Activated CD8-positive, alpha-beta memory T cell treated with anti-CD3 and anti-CD28 coated beads, Interleukin-2, amount 10 ng/mL, durations not matched to agents 7 days and 5 days (primary cell): ENCODE data around the gene GPR55. TPM values are rescaled to one million over a fixed set of nuclear protein-coding genes. Genes with fewer than 3 reads are reported as not detected.

Experiments used
- ATAC-seq: fragments of 150-1000 bp; cut with Tn5 transposase; one replicate; pipeline ENCODE4 v1.10.0; 2021; ENCODE audit warnings: moderate library complexity
- CTCF ChIA-PET: fragments of 350-600 bp; sonication (Branson Sonifier 250); formaldehyde crosslinking; loops from one replicate; lab custom pipeline; 2021; ENCODE audit warnings: antibody characterized with exemption; lab: Charles Lee
- DNase-seq: peaks from one replicate; pipeline ENCODE4 v3.0.0-alpha.2; 2020
- H3K27ac Mint-ChIP-seq: one replicate; pipeline ENCODE4 v1.8.0; 2021; ENCODE audit warnings: mild to moderate bottlenecking, mixed read lengths
- H3K27me3 Mint-ChIP-seq: one replicate; pipeline ENCODE4 v1.8.0; 2021; ENCODE audit warnings: mixed read lengths
- H3K36me3 Mint-ChIP-seq: one replicate; pipeline ENCODE4 v1.8.0; 2021; ENCODE audit warnings: mild to moderate bottlenecking, mixed read lengths
- H3K4me1 Mint-ChIP-seq: one replicate; pipeline ENCODE4 v1.8.0; 2021; ENCODE audit warnings: mixed read lengths
- H3K4me3 Mint-ChIP-seq: one replicate; pipeline ENCODE4 v1.8.0; 2021; ENCODE audit warnings: mild to moderate bottlenecking, moderate library complexity, mixed read lengths
- H3K9me3 Mint-ChIP-seq: one replicate; pipeline ENCODE4 v1.8.0; 2022; ENCODE audit warnings: low read depth, mixed read lengths
- total RNA-seq, 2 experiments: library from RNA; stranded (reverse); gene quantifications; one replicate each; pipeline ENCODE4 v1.2.3, GENCODE V29; 2021

The GPR55 gene
- total RNA-seq, 2 experiments from 2014 or later, result 42.1 to 58.8 TPM

- DNase-seq (peak; percentile 37), ATAC-seq (no peak)
- Mint-ChIP-seq H3K36me3 (peaks cover under 1% of the 10 kb centered on the region), H3K9me3 (no peaks in the 10 kb centered on the region), H3K4me1 (peaks cover 49% of the 10 kb centered on the region), H3K27ac (no peak overlapping the region), H3K4me3 (no peak overlapping the region), H3K27me3 (peaks cover 11% of the 10 kb centered on the region)
- CTCF ChIA-PET, result interaction anchor here (1.3 kb wide), 1 partner anchor 23 kb away, joined by 3 read pairs; no protein-coding TSS in a partner anchor
These were observed 3.8 kb upstream of the GPR55 start for GRCh38 chr2:230928701-230929380.

GRCh38 chr2:230927711-230928341 lies 2.8 kb upstream of the GPR55 start:
- ATAC-seq (no peak), DNase-seq (peak; percentile 38)
- H3K27ac Mint-ChIP-seq, result peak overlapping the region; percentile 29
- H3K9me3 Mint-ChIP-seq, result no peaks in the 10 kb centered on the region
- peaks cover 16% of the 10 kb centered on the region for H3K27me3 Mint-ChIP-seq
- H3K4me1 Mint-ChIP-seq, result peaks cover 57% of the 10 kb centered on the region
- H3K4me3 Mint-ChIP-seq, result no peak overlapping the region
- CTCF ChIA-PET, result interaction anchor here (0.9 to 8.8 kb wide), 7 partner anchors 15 to 77 kb away, joined by 3 to 190 read pairs (median 5); no protein-coding TSS in a partner anchor
- H3K36me3 Mint-ChIP-seq, result peaks cover 2% of the 10 kb centered on the region

GRCh38 chr2:230925879-230926765 lies 1.1 kb upstream of the GPR55 start:
- ATAC-seq (peak; percentile 29), DNase-seq (peak; percentile 61)
- CTCF ChIA-PET, result interaction anchor here (0.7 to 8.8 kb wide), 11 partner anchors 12 to 127 kb away, joined by 3 to 190 read pairs (median 5); no protein-coding TSS in a partner anchor
- Mint-ChIP-seq H3K27ac (peak overlapping the region; percentile 96), H3K27me3 (peaks cover 10% of the 10 kb centered on the region), H3K9me3 (no peaks in the 10 kb centered on the region), H3K4me3 (peak overlapping the region; percentile 83), H3K4me1 (peaks cover 59% of the 10 kb centered on the region), H3K36me3 (peaks cover 2% of the 10 kb centered on the region)

- Mint-ChIP-seq H3K4me1 (peaks cover 58% of the 10 kb centered on the region), H3K36me3 (peaks cover 2% of the 10 kb centered on the region), H3K4me3 (peak overlapping the region; percentile 83), H3K27ac (peak overlapping the region; percentile 96), H3K27me3 (peaks cover 10% of the 10 kb centered on the region), H3K9me3 (no peaks in the 10 kb centered on the region)
- ATAC-seq, result peak; percentile 13
- CTCF ChIA-PET, result interaction anchor here (0.7 to 8.8 kb wide), 17 partner anchors 8 to 128 kb away, joined by 3 to 190 read pairs (median 5); no protein-coding TSS in a partner anchor
- no peak for DNase-seq
These were observed 419 bp upstream of the GPR55 start for GRCh38 chr2:230925443-230925878.

- peaks cover 2% of the 10 kb centered on the region for H3K36me3 Mint-ChIP-seq
- no peaks in the 10 kb centered on the region for H3K9me3 Mint-ChIP-seq
- peaks cover 62% of the 10 kb centered on the region for H3K4me1 Mint-ChIP-seq
- peak overlapping the region; percentile 83 for H3K4me3 Mint-ChIP-seq
- peak overlapping the region; percentile 96 for H3K27ac Mint-ChIP-seq
- peaks cover 9% of the 10 kb centered on the region for H3K27me3 Mint-ChIP-seq
- DNase-seq (no peak), ATAC-seq (peak; percentile 7)
- CTCF ChIA-PET, result interaction anchor here (0.7 to 8.8 kb wide), 30 partner anchors 9 to 129 kb away, joined by 3 to 190 read pairs (median 4); partner anchors contain the start of gene ITM2C
These were observed 961 bp downstream of the GPR55 start for GRCh38 chr2:230924092-230924469.

- H3K4me1 Mint-ChIP-seq, result peaks cover 67% of the 10 kb centered on the region
- CTCF ChIA-PET, result interaction anchor here (0.8 to 8.8 kb wide), 11 partner anchors 12 to 130 kb away, joined by 3 to 190 read pairs (median 10); no protein-coding TSS in a partner anchor
- H3K4me3 Mint-ChIP-seq, result peak overlapping the region; percentile 83
- peak overlapping the region; percentile 96 for H3K27ac Mint-ChIP-seq
- no peaks in the 10 kb centered on the region for H3K9me3 Mint-ChIP-seq
- DNase-seq (peak; percentile 75), ATAC-seq (no peak)
- H3K27me3 Mint-ChIP-seq, result peaks cover 14% of the 10 kb centered on the region
- H3K36me3 Mint-ChIP-seq, result peaks cover 2% of the 10 kb centered on the region
These were observed 1.9 kb downstream of the GPR55 start for GRCh38 chr2:230922951-230923717.

GRCh38 chr2:230921806-230922595 lies 3.0 kb downstream of the GPR55 start:
- Mint-ChIP-seq H3K4me3 (peak overlapping the region; percentile 83), H3K4me1 (peaks cover 63% of the 10 kb centered on the region), H3K27ac (peak overlapping the region; percentile 96), H3K9me3 (no peaks in the 10 kb centered on the region), H3K27me3 (peaks cover 16% of the 10 kb centered on the region), H3K36me3 (peaks cover 2% of the 10 kb centered on the region)
- peak; percentile 16 for ATAC-seq
- peak; percentile 62 for DNase-seq
- CTCF ChIA-PET, result interaction anchor here (0.8 to 8.8 kb wide), 3 partner anchors 63 to 131 kb away, joined by 3 to 190 read pairs (median 5); no protein-coding TSS in a partner anchor

- H3K4me3 Mint-ChIP-seq, result peak overlapping the region; percentile 83
- peaks cover 19% of the 10 kb centered on the region for H3K27me3 Mint-ChIP-seq
- peaks cover 65% of the 10 kb centered on the region for H3K4me1 Mint-ChIP-seq
- DNase-seq, result peak; percentile 56
- ATAC-seq, result no peak
- H3K27ac Mint-ChIP-seq, result peak overlapping the region; percentile 96
- peaks cover 7% of the 10 kb centered on the region for H3K36me3 Mint-ChIP-seq
- H3K9me3 Mint-ChIP-seq, result no peaks in the 10 kb centered on the region
- CTCF ChIA-PET, result interaction anchor here (0.9 to 8.8 kb wide), 3 partner anchors 18 to 65 kb away, joined by 3 to 190 read pairs (median 6); partner anchors contain the start of gene ITM2C
These were observed 4.9 kb downstream of the GPR55 start for GRCh38 chr2:230920167-230920566.

GRCh38 chr2:230919681-230920080 lies 5.4 kb downstream of the GPR55 start:
- Mint-ChIP-seq H3K4me3 (peak overlapping the region; percentile 83), H3K27me3 (peaks cover 19% of the 10 kb centered on the region), H3K9me3 (no peaks in the 10 kb centered on the region), H3K27ac (peak overlapping the region; percentile 96), H3K36me3 (peaks cover 8% of the 10 kb centered on the region), H3K4me1 (peaks cover 64% of the 10 kb centered on the region)
- CTCF ChIA-PET, result interaction anchor here (0.9 to 8.8 kb wide), 2 partner anchors 18 to 65 kb away, joined by 6 to 190 read pairs; no protein-coding TSS in a partner anchor
- DNase-seq (no peak), ATAC-seq (no peak)

- peak overlapping the region; percentile 70 for H3K4me3 Mint-ChIP-seq
- H3K36me3 Mint-ChIP-seq, result peaks cover 9% of the 10 kb centered on the region
- CTCF ChIA-PET, result interaction anchor here (2.2 kb wide), 1 partner anchor 68 kb away, joined by 10 read pairs; no protein-coding TSS in a partner anchor
- DNase-seq (no peak), ATAC-seq (no peak)
- H3K9me3 Mint-ChIP-seq, result no peaks in the 10 kb centered on the region
- peak overlapping the region; percentile 96 for H3K27ac Mint-ChIP-seq
- peaks cover 19% of the 10 kb centered on the region for H3K27me3 Mint-ChIP-seq
- H3K4me1 Mint-ChIP-seq, result peaks cover 63% of the 10 kb centered on the region
These were observed 5.8 kb downstream of the GPR55 start for GRCh38 chr2:230919240-230919639.

- Mint-ChIP-seq H3K4me3 (peak overlapping the region; percentile 65), H3K9me3 (no peaks in the 10 kb centered on the region), H3K27ac (peak overlapping the region; percentile 96), H3K36me3 (peaks cover 11% of the 10 kb centered on the region), H3K4me1 (peaks cover 52% of the 10 kb centered on the region), H3K27me3 (peaks cover 12% of the 10 kb centered on the region)
- CTCF ChIA-PET, result interaction anchor here (0.7 to 2.4 kb wide), 3 partner anchors 14 to 92 kb away, joined by 3 to 7 read pairs (median 6); no protein-coding TSS in a partner anchor
- DNase-seq, result peak; percentile 44
- peak; percentile 37 for ATAC-seq
These were observed 8.8 kb downstream of the GPR55 start for GRCh38 chr2:230916218-230916617.
